Esophagus muscularis mucosa (tissue), 4 donors: ENCODE measurements around the gene SIT1. TPM values are rescaled to one million over a fixed set of nuclear protein-coding genes. Genes with fewer than 3 reads are reported as not detected.
A peak's percentile ranks its signal among the peaks of the same experiment; 100 is the strongest.

Experiments used
- DNase-seq: peaks from one replicate; pipeline ENCODE4 v3.0.0-alpha.2; 2017; ENCODE audit errors: extremely low spot score
- H3K27ac ChIP-seq, 4 donors: fragments of 200-600 bp; sonication (generic); replicated peaks in 1 of 4; 1 replicate in 3 of 4; 2 replicates in 1 of 4; pipeline ENCODE4 v1.5.1; 2016 to 2019; ENCODE audit warnings: mild to moderate bottlenecking in 1 of 4
- H3K27me3 ChIP-seq, 4 donors: fragments of 200-600 bp; sonication (generic); one replicate each; pipeline versions ENCODE4 v1.5.1 to v1.6.0; 2016 to 2019
- H3K36me3 ChIP-seq, 4 donors: fragments of 200-600 bp; sonication (generic); one replicate each; pipeline ENCODE4 v1.5.1; 2016 to 2019
- H3K4me1 ChIP-seq, 4 donors: fragments of 200-600 bp; sonication (generic); one replicate each; pipeline ENCODE4 v1.5.1; 2016 to 2019
- H3K4me3 ChIP-seq, 4 donors: fragments of 200-600 bp; sonication (generic); 1 replicate in 2 of 4; 2 replicates in 2 of 4; pipeline ENCODE4 v1.5.1; 2016 to 2019; ENCODE audit warnings: mild to moderate bottlenecking in 4 of 4, moderate library complexity in 1 of 4
- H3K9me3 ChIP-seq, 4 donors: fragments of 200-600 bp; sonication (generic); 1 replicate in 3 of 4; 2 replicates in 1 of 4; pipeline ENCODE4 v1.5.1; 2016 to 2019
- EP300 ChIP-seq: sonication (generic); formaldehyde crosslinking; IDR thresholded peaks from one replicate; pipeline ENCODE4 v1.6.1; 2017; ENCODE audit warnings: antibody characterized with exemption
- POLR2A ChIP-seq: fragments of 450-650 bp; IDR thresholded peaks from one replicate; pipeline ENCODE4 v1.6.1; 2017; ENCODE audit warnings: antibody characterized with exemption, moderate library complexity, mild to moderate bottlenecking, low read depth
- POLR2AphosphoS5 ChIP-seq, 2 donors: sonication (generic); formaldehyde crosslinking; IDR thresholded peaks; one replicate each; pipeline ENCODE4 v1.6.1; 2017; ENCODE audit warnings: antibody characterized with exemption in 2 of 2
- WGBS: methylation state at CpG from one replicate; pipeline ENCODE4 v1.1.5; 2018; 5-methylcytosine and 5-hydroxymethylcytosine counted together
- intact Hi-C: fragments of 100-400 bp; cut with DNase I; formaldehyde crosslinking; loops from one replicate; pipeline ENCODE4 v1.15.1; 2023
- total RNA-seq, 4 donors: library from RNA; depleted of rRNA; stranded (reverse); fragments of >200 nt; gene quantifications; one replicate each; pipeline versions ENCODE4 v1.1.0 to v1.2.1, GENCODE V29; 2016
- TF ChIP-seq, protein P1 (sequence below), 3 experiments: fragments of 200-600 bp in 2 of 3; fragments of 450-650 bp in 1 of 3; sonication (generic) in 2 of 3; IDR thresholded peaks; one replicate each; pipeline ENCODE4 v1.5.1; 2017 to 2019; ENCODE audit warnings: antibody characterized with exemption in 3 of 3, mild to moderate bottlenecking in 2 of 3, moderate library complexity in 1 of 3

SIT1 gene
- total RNA-seq, 4 donors from 2014 or later: 0.40 to 0.83 (median 0.83) TPM; not detected in 1

DNA sequence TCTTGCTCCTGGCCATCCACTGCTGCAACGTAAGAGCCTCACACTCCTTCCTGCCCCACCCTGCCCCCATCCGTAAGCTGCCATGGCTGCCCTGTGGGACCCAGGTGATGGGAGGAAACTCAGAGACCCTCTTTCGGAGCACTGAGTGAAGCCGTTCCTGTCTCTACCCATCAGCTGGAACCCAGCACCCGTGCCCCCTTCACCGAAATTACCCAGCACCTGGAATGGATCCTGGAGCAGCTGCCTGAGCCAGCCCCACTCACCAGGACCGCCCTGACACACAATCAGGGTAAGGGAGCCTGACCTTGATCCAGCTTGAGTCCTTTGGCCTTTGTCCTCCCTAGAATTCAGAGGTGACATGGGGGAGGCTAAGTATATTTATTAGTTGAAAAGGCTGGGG is 42.5 kb downstream of the SIT1 start:
- no peak overlapping the region for H3K27ac ChIP-seq
- intact Hi-C loops: loop anchor here (5.0 kb wide), 1 partner anchor 129 kb away; no protein-coding TSS in a partner anchor
- WGBS: 92% methylated on average over 5 of the region's 7 CpGs
- no peak overlapping the region for H3K4me3 ChIP-seq
- no peak for DNase-seq
- H3K36me3 ChIP-seq: peaks cover 21 to 36% (median 33%) of the 10 kb centered on the region in 4 donors
- no peaks in the 10 kb centered on the region for H3K27me3 ChIP-seq
- peaks cover 17 to 36% (median 27%) of the 10 kb centered on the region in 4 donors for H3K4me1 ChIP-seq
- H3K9me3 ChIP-seq: no peaks in the 10 kb centered on the region
- TF ChIP-seq POLR2A (no peak), EP300 (no peak), POLR2AphosphoS5 (IDR thresholded peaks at IDR 0.05) (no peak)
- TF ChIP-seq, protein P1, sequence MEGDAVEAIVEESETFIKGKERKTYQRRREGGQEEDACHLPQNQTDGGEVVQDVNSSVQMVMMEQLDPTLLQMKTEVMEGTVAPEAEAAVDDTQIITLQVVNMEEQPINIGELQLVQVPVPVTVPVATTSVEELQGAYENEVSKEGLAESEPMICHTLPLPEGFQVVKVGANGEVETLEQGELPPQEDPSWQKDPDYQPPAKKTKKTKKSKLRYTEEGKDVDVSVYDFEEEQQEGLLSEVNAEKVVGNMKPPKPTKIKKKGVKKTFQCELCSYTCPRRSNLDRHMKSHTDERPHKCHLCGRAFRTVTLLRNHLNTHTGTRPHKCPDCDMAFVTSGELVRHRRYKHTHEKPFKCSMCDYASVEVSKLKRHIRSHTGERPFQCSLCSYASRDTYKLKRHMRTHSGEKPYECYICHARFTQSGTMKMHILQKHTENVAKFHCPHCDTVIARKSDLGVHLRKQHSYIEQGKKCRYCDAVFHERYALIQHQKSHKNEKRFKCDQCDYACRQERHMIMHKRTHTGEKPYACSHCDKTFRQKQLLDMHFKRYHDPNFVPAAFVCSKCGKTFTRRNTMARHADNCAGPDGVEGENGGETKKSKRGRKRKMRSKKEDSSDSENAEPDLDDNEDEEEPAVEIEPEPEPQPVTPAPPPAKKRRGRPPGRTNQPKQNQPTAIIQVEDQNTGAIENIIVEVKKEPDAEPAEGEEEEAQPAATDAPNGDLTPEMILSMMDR (IDR thresholded peaks at IDR 0.05): no peak

DNA sequence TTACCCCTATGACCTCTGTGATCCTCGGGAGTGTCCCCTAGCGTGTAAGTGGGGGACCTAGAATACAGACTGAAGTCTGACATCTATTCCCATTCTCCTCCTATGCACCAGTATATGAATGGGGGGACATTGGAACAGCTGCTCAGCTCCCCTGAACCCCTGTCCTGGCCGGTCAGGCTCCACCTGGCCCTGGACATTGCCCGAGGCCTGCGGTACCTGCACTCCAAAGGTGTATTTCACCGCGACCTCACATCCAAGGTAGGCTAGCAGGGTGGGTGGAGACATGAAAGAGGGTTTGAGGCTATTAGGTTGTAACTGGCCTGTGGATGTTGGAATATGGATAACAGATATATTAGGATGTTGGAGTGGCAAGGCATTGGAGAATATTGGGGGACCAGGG is 44.0 kb downstream of the SIT1 start:
- no peaks in the 10 kb centered on the region for H3K27me3 ChIP-seq
- no peak for DNase-seq
- no peaks in the 10 kb centered on the region for H3K9me3 ChIP-seq
- 85% methylated on average over 7 of the region's 7 CpGs for WGBS
- H3K27ac ChIP-seq: peak overlapping the region in 2 of 4 donors; percentile 13 to 93
- peak overlapping the region; percentile 19 to 96 (median 87) for H3K4me3 ChIP-seq
- H3K36me3 ChIP-seq: peaks cover 21 to 36% (median 33%) of the 10 kb centered on the region in 4 donors
- no peak for TF ChIP-seq POLR2AphosphoS5 (IDR thresholded peaks at IDR 0.05)
- TF ChIP-seq, protein P1 (IDR thresholded peaks at IDR 0.05): no peak
- no peak for TF ChIP-seq EP300
- no peak for TF ChIP-seq POLR2A
- intact Hi-C loops: loop anchor here (5.0 kb wide), 1 partner anchor 131 kb away; no protein-coding TSS in a partner anchor
- H3K4me1 ChIP-seq: peaks cover 24 to 42% (median 35%) of the 10 kb centered on the region in 4 donors

DNA sequence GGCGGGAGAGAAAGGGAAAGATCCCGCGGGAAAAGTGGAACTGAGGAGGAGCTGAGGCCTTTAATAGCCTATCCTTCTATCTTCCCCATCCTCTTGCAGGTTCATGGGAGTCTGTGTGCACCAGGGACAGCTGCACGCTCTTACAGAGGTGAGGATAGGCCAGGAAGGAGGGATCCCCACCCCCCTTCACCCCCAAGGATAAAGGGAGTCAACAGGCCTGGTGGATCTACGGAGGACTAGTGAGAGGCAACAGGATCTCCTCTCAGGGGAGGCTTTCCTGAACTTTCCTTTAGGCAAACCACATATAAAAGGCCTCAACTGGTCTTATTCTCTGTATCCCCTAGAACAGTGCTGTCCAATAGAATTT is 44.6 kb downstream of the SIT1 start:
- Histone ChIP-seq H3K36me3 (peaks cover 21 to 36% (median 33%) of the 10 kb centered on the region in 4 donors), H3K9me3 (no peaks in the 10 kb centered on the region), H3K27me3 (no peaks in the 10 kb centered on the region), H3K4me1 (peaks cover 24 to 40% (median 35%) of the 10 kb centered on the region in 4 donors), H3K27ac (peak overlapping the region; percentile 92 to 96 (median 94)), H3K4me3 (peak overlapping the region; percentile 86 to 96 (median 90))
- intact Hi-C loops: loop anchor here (5.0 kb wide), 1 partner anchor 131 kb away; no protein-coding TSS in a partner anchor
- TF ChIP-seq EP300: no peak
- 15% methylated on average over 5 of the region's 5 CpGs for WGBS
- DNase-seq: no peak

DNA sequence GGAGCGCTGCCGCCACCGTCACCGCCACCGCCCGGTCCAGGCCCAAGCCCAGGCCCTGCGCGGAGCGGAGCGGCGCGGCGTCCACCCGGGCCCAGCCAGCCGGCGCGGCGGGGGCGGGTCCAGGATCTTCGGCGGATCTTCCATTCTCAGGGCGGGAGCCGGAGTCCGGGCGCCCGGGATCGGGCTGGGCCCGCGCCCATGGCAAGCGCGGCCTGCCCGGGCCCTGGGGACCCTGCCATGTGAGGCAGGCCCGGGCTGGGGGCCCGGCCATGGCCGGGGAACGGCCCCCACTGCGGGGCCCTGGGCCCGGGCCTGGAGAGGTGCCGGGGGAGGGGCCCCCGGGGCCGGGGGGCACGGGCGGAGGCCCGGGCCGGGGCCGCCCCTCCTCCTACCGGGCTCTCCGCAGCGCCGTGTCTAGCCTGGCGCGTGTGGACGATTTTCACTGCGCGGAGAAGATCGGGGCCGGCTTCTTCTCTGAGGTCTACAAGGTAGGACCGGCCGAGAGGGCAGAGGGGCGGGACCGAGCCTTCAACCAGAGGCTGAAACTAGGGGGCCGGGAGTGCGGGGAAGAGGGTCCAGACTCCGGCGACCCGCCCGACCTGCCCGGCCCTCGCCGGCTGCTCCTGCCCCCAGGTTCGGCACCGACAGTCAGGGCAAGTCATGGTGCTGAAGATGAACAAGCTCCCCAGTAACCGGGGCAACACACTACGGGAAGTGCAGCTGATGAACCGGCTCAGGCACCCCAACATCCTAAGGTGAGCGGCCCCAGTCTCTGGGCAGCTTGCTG is 45.2 kb downstream of the SIT1 start:
- Histone ChIP-seq H3K27me3 (no peaks in the 10 kb centered on the region), H3K4me1 (peaks cover 24 to 37% (median 35%) of the 10 kb centered on the region in 4 donors), H3K9me3 (no peaks in the 10 kb centered on the region), H3K27ac (peak overlapping the region; percentile 92 to 96 (median 94)), H3K4me3 (peak overlapping the region; percentile 86 to 96 (median 90)), H3K36me3 (peaks cover 21 to 36% (median 33%) of the 10 kb centered on the region in 4 donors)
- DNase-seq: no peak
- intact Hi-C loops: loop anchor here (2.0 to 5.0 kb wide), 2 partner anchors 41 to 132 kb away; no protein-coding TSS in a partner anchor
- TF ChIP-seq EP300 (no peak), POLR2A (no peak)
- TF ChIP-seq, protein P1 (IDR thresholded peaks at IDR 0.05): no peak
- WGBS: 0% methylated on average over 30 of the region's 76 CpGs

DNA sequence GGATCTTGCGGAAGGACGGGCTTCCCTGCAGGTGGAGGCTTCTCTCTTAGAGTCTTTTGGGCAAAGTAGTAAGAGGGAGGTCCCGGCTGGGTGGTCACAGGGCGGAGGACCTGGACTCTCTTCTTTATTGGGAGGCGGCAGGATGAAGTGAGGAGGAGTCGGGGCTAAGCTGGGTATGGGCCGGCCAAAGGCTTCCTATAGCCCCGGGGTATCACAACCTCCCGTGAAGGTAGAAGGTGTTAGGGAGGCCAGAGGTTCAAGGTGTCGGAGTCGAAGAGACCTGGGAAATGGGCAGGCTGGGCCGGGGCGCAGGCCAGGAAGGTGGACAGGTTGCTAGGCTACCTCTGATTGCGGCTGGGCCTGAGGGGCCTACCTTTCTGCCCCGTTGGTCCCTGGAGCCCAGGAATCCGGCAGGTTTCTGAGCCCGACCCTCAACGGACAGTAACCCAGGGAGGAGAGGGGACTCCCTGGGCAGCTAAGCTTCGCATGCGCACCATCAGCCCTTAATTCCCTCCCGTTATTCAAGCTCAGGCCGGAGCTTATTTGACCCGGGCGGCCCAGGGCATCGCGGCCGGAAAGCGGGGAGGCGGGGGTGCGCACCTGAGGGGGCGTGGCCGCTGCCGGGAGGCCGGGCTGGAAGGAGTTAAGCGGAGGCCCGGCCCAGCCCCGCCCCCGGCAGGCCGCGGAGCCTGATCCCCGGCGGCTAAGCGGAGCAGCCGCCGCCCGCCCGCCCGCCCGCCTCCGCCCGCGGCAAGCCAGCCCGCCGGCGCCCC is 46.0 kb downstream of the SIT1 start, which contains the start of gene TESK1:
TSS of gene TESK1 (plus strand) at position 685 of the 773 bp plus-strand sequence. CDS start 358 bp downstream, outside the sequence.
- TF ChIP-seq POLR2A (no peak), POLR2AphosphoS5 (IDR thresholded peaks at IDR 0.05) (peak in 1 of 2 donors; percentile 41)
- Histone ChIP-seq H3K27ac (peak within 1 kb of the TSS; percentile 92 to 96 (median 94)), H3K4me3 (peak within 1 kb of the TSS; percentile 86 to 96 (median 90)), H3K9me3 (no peaks in the 10 kb centered on the region), H3K4me1 (peaks cover 24 to 37% (median 35%) of the 10 kb centered on the region in 4 donors), H3K36me3 (peaks cover 19 to 30% (median 26%) of the 10 kb centered on the region in 4 donors), H3K27me3 (no peaks in the 10 kb centered on the region)
- no peak for DNase-seq
- intact Hi-C loops: loop anchor here (2.0 to 5.0 kb wide), 4 partner anchors 42 to 133 kb away; a partner anchor contains a TSS
- WGBS: 2% methylated on average over 15 of the region's 55 CpGs
